Measurements from ENCODE around the gene CYTH1. TPM values are rescaled to one million over a fixed set of nuclear protein-coding genes. Genes with fewer than 3 reads are reported as not detected.
A peak's percentile ranks its signal among the peaks of the same experiment; 100 is the strongest.

The CYTH1 gene
- total and polyA plus RNA-seq, 10 of the 15 experiments (the other 5 are each of a cell fraction or from before 2014, with no cell fraction given): 6.6 to 188 (median 145) TPM

DNA sequence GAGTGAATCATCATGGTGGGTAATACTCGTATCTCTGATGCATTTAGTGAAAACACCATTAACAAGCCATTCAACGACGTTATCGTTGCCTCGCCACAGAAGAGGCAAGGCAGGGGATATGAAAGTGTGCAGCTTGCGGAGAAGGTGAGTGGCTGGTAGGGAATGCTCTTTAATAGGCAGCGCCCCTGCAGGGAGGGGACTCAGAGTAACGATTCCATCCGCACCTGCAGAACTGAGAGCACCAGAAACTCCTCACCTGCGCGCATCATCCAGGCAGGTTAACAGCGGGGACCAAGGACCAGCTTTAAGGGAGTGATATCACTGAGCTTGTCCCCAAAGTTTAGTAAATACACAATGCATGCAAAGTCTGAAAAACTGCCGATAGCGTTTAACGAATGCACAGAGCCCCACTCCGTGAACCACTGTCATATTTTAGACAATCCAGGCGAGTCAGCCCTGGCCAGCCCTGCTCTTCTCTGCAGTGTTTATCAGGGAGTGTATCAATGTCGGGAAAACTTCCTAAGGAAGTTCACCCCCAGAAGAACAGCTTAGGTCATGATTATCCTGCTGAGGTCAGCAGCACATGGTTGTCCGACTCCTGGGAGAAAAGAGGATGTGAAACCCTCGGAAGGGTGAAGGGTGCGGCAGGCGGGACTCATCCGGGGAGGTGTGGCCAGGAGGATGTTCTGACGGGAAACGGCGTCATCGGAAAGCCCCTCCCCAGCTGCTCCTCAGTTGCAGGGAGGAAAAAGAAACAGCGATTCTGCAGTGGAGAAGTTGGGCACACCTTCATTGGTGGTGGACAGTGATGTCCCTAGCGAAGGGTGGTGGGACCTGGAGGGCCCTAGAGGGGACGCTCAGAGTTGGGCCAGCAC is 136.4 kb downstream of the CYTH1 start (continued):
- TF ChIP-seq RB1 (IDR thresholded peaks at IDR 0.05; ENCODE audit: borderline replicate concordance) (no peak), POU2F2 (IDR thresholded peaks at IDR 0.05; ENCODE audit: borderline replicate concordance, low read depth, low read length) (no peak), RUNX3 (IDR thresholded peaks at IDR 0.05; ENCODE audit: low read length) (peak; percentile 66), PML (IDR thresholded peaks at IDR 0.05; ENCODE audit: low read length) (no peak), MYB (IDR thresholded peaks at IDR 0.05; ENCODE audit: borderline replicate concordance, low read depth, low read length) (no peak), SP1 (IDR thresholded peaks at IDR 0.05; ENCODE audit: low read depth, low read length) (no peak), MYC (IDR thresholded peaks at IDR 0.05; ENCODE audit: insufficient read depth, insufficient read length, insufficient replicate concordance, low read length, severe bottlenecking) (no peak), NFXL1 (IDR thresholded peaks at IDR 0.05; ENCODE audit: borderline replicate concordance) (no peak)
- TF ChIP-seq, protein P1, sequence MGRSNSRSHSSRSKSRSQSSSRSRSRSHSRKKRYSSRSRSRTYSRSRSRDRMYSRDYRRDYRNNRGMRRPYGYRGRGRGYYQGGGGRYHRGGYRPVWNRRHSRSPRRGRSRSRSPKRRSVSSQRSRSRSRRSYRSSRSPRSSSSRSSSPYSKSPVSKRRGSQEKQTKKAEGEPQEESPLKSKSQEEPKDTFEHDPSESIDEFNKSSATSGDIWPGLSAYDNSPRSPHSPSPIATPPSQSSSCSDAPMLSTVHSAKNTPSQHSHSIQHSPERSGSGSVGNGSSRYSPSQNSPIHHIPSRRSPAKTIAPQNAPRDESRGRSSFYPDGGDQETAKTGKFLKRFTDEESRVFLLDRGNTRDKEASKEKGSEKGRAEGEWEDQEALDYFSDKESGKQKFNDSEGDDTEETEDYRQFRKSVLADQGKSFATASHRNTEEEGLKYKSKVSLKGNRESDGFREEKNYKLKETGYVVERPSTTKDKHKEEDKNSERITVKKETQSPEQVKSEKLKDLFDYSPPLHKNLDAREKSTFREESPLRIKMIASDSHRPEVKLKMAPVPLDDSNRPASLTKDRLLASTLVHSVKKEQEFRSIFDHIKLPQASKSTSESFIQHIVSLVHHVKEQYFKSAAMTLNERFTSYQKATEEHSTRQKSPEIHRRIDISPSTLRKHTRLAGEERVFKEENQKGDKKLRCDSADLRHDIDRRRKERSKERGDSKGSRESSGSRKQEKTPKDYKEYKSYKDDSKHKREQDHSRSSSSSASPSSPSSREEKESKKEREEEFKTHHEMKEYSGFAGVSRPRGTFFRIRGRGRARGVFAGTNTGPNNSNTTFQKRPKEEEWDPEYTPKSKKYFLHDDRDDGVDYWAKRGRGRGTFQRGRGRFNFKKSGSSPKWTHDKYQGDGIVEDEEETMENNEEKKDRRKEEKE (IDR thresholded peaks at IDR 0.05): no peak

Data from GM12878 (cell line).